Dedifferentiated amniotic fluid mesenchymal stem cell (primary cell): Measurements from ENCODE around the gene WIPI1.

Experiments used
- DNase-seq: peaks from one replicate; pipeline ENCODE4 v3.0.0-alpha.2; 2016; ENCODE audit errors: extremely low spot score

WIPI1 gene

DNA sequence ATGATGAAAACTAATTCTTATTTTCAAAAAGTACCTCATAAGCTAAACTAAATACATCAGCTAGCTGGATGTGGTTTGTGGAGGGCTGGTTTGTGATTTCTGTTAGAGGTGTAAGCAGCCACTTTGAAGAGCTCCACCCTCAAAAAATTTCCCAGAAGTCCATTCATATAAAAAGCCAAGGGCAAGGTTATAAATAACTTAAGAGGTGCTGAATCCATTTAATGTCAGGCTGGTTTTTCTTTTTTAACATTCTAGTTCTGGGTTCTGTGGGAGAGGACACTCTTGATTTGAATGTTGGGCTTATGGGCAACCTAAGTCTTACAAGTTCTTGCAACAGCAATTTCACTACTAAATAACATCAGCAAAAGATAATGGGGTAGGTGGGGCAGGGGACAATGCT is 3.4 kb upstream of the WIPI1 start:
- DNase-seq = no peak

- no peak for DNase-seq
Measured at GRCh38 chr17:68460146-68460545, 2.9 kb upstream of the WIPI1 start.

DNA sequence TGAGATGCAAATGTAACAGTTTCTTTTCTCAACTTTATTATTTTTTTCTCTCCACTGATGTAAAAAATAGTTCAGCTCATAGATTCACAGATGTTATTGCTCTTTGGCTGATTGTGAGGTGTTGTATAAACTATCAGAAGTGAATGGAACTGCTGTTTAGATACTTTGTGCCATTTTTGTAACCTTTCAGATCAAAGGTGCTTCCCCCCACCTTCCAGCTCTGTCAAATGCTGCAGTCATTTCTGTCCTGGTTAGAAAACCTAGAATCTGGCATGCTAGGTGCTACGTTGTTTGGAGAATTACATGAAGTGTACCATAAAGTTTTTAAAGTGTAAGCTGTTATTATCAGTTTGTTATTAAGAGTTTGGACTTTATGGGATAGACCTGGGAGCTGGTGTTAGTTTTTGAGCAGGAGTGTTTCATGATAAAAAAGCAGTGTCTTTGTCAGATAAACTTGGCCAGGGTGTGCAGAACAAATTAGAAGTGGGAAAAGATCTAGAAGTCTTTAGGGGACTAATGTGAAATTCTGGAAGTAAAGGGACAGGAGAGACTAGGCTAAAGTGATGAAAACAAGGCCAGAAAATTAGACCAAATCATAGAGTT is 1.8 kb upstream of the WIPI1 start:
- DNase-seq = no peak

DNA sequence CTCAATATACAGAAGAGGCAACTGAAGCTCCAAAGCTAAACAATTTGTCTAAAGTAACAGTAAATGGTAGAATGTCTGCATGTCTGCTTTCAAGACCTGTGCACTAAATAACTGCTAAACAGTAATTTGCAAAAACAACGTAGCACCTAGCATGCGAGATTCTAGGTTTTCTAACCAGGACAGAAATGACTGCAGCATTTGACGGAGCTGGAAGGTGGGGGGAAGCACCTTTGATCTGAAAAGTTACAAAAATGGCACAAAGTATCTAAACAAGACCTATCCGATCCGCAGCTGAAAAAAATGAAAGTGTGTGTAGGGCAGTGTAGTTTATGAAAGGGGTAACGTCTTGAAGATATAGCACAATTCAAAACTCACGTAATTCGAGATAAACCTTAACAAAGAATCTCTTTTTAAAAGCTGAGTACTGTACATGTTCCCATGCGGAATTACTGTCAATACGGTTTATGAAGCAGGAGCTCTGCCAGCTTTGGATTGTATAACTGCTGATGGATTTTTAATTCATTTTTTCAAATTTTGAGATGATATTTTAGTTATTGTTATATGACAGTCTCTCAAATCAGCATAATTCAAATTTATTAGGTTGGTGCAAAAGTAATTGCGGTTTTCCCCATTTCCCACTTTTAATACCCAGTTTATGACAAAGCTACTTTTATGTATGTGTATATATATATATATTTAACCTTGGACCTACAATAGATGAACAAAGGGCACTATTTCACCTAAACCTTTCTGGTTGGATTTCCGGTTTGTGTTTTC is 1.2 kb upstream of the WIPI1 start:
- no peak for DNase-seq

- DNase-seq = peak; percentile 98
Measured at GRCh38 chr17:68457539-68458259, 403 bp upstream of the WIPI1 start.

- DNase-seq = peak; percentile 89
Measured at GRCh38 chr17:68456339-68457167, 743 bp downstream of the WIPI1 start.

DNA sequence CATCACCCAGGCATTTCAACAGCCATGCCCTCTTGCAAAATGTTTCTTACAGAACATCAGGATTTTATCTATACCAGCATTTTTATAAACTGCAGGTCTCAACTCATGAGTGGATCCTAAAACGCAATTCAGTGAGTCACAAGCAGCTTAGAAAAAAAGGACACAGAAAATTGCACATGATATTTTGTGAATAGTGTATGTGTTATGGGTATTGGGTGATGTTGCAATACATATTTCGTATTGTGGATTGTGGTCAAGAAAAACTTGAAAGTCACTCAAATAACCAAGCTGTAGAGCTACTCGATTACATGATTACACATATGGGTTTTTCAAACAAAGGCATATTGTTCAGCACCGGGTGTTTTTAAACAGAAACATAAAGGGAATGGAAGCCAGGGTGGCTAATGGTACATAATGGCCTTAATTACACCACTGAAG is 1.4 kb downstream of the WIPI1 start:
- peak; percentile 72 for DNase-seq

- no peak for DNase-seq
Measured at GRCh38 chr17:68453991-68454665, 3.2 kb downstream of the WIPI1 start.

DNA sequence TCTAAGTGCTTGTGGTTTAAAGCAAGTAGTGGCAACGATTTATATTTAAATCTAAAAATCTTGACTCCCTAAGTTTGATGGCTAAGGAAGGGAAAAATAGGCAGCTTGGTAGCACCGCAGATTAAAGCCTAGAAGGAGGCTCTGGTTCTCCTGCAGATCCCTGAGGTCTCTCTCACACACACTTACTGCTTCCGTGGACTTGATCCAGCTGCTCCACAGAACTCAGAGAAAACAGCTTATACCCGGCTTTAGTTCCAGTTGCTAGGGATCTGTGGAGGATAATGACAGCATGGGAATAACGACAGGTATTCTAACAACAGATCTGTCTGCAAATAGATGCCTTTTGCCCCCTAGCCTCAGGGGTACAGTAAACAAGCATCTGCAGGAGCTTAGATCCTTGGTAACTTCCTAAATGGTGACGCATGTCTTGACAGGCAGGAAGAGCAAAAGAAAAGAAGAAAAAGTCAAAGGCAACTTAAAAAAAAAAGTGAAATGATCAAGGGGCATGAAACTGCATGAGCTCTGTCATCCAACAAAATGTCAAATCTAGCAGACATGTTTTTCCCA is 4.5 kb downstream of the WIPI1 start:
- no peak for DNase-seq

DNA sequence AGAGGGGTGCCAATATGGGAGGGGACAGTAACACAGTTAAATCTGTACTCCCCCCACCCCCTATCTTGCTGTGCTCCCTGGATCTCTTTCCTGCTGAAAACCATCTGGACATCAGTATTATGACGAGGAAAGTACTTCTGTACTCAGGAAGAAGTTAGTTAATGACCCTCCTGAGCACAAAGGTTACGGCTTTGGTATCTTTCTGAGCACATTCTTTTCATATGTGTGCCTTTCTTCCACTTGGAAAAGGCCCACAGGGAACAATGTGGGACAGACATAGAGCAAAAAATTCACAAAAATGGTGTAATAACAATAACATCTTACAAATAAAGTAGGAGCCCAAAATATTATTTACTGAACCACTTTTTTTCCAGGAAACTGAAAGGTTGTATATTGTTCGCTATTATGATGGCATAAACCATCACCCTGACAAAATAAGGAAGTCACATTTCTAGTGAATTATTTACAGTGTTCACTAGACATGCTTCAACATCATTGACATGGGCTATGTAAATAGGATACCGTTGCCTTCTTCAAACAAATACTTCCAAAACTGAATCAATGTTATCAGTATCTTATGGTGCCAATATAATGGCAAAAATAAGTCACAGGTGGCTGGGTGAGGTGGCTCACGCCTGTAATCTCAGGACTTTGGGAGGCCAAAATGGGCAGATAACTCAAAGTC is 5.5 kb downstream of the WIPI1 start:
- no peak for DNase-seq

DNA sequence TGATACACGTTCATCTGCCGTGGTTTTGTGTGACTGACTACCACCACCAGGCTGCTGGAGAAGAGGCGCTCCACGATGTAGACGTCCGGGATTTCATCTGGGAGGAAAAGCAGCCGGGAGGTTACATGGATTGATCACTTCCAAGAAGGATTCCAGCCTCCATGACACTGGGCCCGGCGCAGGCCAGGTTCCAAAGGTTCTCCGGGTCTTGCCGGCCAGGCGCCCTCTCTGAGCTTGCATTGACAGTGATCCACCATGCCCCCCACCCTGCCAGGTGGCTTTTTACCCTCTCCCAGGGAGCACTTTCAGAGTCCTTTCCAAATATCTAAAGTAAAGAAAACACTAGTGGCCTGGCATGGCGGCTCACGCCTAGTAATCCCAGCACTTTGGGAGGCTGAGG is 6.5 kb downstream of the WIPI1 start:
- DNase-seq = no peak

- DNase-seq = no peak
Measured at GRCh38 chr17:68450391-68450790, 6.9 kb downstream of the WIPI1 start.

- DNase-seq = no peak
Measured at GRCh38 chr17:68449021-68449739, 8.1 kb downstream of the WIPI1 start.

DNA sequence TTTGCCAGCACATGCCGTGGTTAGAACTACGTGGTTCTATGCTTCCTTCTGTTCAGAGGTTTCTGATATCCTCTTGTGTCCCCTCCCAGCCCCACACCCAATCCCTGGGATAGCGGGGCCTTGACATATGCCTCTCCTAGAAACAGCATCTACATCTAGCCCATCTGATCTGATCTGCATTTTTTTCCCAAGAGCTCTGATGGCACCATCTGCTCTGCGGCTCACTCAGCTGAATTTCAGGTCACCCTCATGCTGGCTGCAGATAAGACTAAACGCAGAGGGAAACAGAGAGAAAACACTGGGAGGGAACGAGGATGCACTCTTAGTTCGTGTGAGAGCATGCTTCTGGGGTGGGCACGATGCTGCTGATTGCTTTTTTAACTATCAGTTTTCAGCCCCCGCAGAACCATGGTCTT is 10.7 kb downstream of the WIPI1 start:
- DNase-seq = no peak

GRCh38 chr17:68445671-68446070 is 11.6 kb downstream of the WIPI1 start:
- no peak for DNase-seq

- DNase-seq = no peak
Measured at GRCh38 chr17:68443972-68444464, 13.3 kb downstream of the WIPI1 start.

GRCh38 chr17:68441070-68441770 is 16.1 kb downstream of the WIPI1 start:
- DNase-seq = no peak

- DNase-seq = no peak
Measured at GRCh38 chr17:68440526-68440925, 16.8 kb downstream of the WIPI1 start.
